GM12891 (cell line): ENCODE data around the gene TENM4.

Experiments used
- DNase-seq: peaks from one replicate; pipeline ENCODE4 v3.0.0; 2011; ENCODE audit warnings: low spot score; ENCODE audit not compliant: insufficient read length
- FAIRE-seq: peaks from 2 replicates; lab custom pipeline; 2011; peaks lifted over from hg19 to GRCh38; lab: Jason Lieb, UNC
- PAX5 ChIP-seq: IDR thresholded peaks from 2 replicates; pipeline ENCODE4 v1.6.1; 2011; ENCODE audit warnings: low read length, moderate library complexity, mild to moderate bottlenecking; ENCODE audit not compliant: insufficient read depth, severe bottlenecking
- POLR2A ChIP-seq: IDR thresholded peaks from 2 replicates; pipeline ENCODE4 v1.6.1; 2011; ENCODE audit warnings: low read depth, low read length, control low read depth
- POLR2AphosphoS5 ChIP-seq: IDR thresholded peaks from 2 replicates; pipeline ENCODE4 v1.6.1; 2011; ENCODE audit warnings: low read depth, low read length, control low read depth
- POU2F2 ChIP-seq: IDR thresholded peaks from 2 replicates; pipeline ENCODE4 v1.6.1; 2011; ENCODE audit warnings: low read depth, mild to moderate bottlenecking, control low read depth, low read length, moderate library complexity
- SPI1 ChIP-seq: IDR thresholded peaks from 2 replicates; pipeline ENCODE4 v1.6.1; 2011; ENCODE audit warnings: low read depth, low read length, control low read depth
- TAF1 ChIP-seq: IDR thresholded peaks from 2 replicates; pipeline ENCODE4 v1.6.1; 2011; ENCODE audit warnings: low read depth, low read length, control low read depth

Gene TENM4

DNA sequence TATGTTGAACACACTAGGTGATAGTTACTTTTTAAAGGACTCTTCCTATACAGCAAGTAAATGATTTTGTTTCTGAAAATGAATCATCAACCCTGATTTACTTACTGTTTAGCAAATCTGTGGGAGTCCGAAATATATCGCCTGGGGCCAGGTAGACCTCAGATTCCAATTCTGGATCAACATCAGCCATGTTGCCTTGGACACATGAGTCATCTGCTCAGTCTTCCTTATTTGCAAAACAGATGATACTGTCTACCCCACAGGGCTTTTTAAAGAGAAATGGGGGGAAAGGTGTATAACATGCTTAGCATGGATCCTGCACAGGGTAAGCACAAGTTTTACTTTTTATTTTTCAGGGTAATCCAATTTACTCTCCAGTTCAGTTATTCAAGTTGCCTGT, 324.2 kb downstream of the TENM4 start:
- FAIRE-seq = no peak
- no peak for TF ChIP-seq TAF1
- TF ChIP-seq SPI1 = no peak
- TF ChIP-seq PAX5 = no peak
- DNase-seq = no peak

DNA sequence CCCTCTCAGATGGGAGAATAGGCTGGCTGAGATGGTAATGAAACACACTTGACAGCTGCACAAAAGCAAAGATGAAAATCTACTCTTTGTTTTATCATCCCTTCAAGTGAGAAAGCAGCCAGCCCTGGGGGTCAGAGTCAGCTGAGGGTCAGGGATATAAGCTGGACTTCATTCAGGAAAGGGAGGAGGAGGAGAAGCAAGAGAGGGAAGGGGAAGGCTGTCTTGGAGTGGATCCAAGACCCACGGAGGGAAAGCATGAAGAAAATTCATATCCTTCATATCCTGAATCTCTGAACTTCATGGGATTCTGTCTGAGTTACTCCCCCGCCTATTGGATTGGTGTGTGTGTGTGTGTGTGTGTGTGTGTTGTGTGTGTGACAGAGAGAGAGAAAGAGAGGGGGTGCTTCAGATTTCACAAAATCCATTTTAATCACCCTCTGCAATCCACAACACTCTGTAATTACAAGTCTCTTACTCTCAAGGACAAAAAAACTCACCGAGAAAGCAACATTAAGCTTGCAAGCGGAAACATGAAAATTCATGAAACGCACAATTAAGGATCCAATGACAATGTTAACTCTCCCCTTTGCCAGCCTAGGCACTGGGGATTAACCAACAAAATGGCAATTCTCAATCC, 327.7 kb downstream of the TENM4 start:
- DNase-seq = no peak
- TF ChIP-seq SPI1 (no peak), POLR2AphosphoS5 (no peak), TAF1 (no peak), POLR2A (no peak), PAX5 (no peak), POU2F2 (no peak)
- FAIRE-seq = no peak

DNA sequence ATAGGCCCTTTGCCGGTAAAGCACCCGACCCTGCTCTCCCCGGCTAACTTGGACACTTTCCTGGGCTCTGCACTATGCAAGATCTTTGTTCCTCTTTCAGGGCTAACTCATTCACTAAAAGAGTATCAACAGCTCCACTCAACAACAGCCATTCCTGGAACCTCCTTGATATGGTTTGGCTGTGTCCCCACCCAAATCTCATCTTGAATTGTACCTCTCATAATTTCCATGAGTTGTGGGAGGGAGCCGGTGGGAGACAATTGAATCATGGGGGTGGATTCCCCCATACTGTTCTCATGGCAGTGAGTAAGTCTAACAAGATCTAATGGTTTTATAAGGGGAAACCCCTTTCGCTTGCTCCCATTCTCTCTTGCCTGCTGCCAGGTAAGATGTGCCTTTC, 330.0 kb downstream of the TENM4 start:
- no peak for DNase-seq
- no peak for TF ChIP-seq PAX5
- no peak for TF ChIP-seq TAF1
- no peak for TF ChIP-seq POLR2AphosphoS5
- no peak for TF ChIP-seq POU2F2
- TF ChIP-seq POLR2A = no peak
- no peak for TF ChIP-seq SPI1
- no peak for FAIRE-seq

DNA sequence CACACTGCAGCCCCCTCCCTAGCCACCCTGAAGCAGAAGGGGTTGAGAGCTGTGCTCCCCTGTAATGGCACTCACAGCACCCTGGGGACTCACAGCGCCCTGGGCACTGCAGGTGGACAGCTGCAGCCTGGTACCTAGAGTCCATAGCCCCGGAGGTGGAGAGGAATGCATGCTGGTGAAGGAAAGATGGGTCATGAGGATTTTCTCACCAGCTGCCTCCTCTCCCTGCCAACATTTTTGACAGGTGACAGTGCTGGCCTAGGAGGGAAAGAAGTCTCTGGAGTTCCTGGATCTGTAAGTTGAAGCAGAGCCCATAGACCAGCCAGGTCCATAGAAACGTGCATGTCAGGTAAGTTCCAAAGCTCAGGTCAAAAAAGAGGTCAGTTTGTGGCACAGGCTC, 330.5 kb downstream of the TENM4 start:
- no peak for DNase-seq
- no peak for TF ChIP-seq PAX5
- no peak for FAIRE-seq

DNA sequence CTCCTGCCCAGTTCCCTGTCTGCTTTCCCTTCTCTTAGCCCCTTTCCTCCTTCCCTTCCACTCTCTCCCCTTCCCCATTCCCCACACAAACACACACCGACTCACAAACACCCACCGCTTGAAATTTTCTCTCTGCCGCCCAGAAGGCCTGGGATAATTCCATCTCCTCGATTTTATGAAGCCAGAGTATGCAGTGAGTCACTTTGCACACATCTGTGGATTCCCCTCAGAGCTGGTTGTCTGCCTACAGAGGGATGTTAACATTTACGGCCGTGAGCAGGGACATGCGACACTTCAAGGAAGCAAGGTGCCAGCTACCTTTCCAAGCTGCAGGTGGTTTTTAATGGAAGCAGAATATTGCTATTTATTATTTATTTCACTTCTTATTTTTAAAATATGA, 332.0 kb downstream of the TENM4 start:
- DNase-seq = no peak
- FAIRE-seq = no peak
- no peak for TF ChIP-seq POU2F2
- TF ChIP-seq TAF1 = no peak
- TF ChIP-seq POLR2AphosphoS5 = no peak
- no peak for TF ChIP-seq POLR2A
- TF ChIP-seq SPI1 = no peak
- TF ChIP-seq PAX5 = no peak

DNA sequence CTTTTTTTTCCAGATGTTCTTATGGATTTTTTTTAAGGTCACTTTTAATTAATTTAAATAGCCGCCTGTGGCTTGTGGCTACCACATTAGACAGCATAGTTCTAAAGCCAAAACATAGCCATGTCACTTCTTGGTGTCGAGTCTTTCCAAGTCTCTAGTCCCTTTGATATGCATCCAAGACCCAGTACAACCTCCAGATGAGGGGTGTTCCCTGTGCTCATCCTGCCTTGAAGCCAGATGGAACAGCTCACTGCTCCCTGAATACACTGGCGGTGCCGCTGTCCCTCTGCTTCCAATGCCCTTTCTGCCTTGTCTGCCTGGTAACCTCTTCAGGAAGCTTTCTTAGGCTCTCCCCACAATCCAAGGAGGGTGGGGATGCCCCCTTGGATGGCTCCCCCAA, 338.0 kb downstream of the TENM4 start:
- FAIRE-seq = no peak
- DNase-seq = no peak
- no peak for TF ChIP-seq TAF1
- TF ChIP-seq POU2F2 = no peak
- no peak for TF ChIP-seq POLR2AphosphoS5
- TF ChIP-seq POLR2A = no peak
- no peak for TF ChIP-seq PAX5
- TF ChIP-seq SPI1 = no peak

DNA sequence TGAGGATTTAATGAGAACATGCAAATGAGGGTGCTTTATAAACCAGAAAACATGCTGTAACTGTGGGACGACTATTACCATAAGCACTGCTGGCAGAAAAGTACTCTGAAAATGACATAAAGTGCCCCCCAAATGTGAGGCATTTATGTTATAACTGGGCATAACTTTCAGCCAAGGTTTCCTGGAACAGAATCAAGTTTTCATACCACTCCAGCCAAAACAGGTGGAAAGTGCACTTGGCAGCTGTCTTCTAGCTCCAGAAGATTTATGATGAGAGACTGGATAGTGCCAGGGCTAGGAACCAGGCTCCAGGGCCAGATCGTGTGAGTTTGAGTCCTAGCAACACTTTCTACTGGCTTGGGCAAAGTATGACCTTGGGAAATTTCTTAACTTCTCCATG, 339.2 kb downstream of the TENM4 start:
- no peak for DNase-seq
- no peak for FAIRE-seq
- TF ChIP-seq SPI1 (no peak), TAF1 (no peak), POLR2A (no peak), POU2F2 (no peak), POLR2AphosphoS5 (no peak), PAX5 (no peak)

DNA sequence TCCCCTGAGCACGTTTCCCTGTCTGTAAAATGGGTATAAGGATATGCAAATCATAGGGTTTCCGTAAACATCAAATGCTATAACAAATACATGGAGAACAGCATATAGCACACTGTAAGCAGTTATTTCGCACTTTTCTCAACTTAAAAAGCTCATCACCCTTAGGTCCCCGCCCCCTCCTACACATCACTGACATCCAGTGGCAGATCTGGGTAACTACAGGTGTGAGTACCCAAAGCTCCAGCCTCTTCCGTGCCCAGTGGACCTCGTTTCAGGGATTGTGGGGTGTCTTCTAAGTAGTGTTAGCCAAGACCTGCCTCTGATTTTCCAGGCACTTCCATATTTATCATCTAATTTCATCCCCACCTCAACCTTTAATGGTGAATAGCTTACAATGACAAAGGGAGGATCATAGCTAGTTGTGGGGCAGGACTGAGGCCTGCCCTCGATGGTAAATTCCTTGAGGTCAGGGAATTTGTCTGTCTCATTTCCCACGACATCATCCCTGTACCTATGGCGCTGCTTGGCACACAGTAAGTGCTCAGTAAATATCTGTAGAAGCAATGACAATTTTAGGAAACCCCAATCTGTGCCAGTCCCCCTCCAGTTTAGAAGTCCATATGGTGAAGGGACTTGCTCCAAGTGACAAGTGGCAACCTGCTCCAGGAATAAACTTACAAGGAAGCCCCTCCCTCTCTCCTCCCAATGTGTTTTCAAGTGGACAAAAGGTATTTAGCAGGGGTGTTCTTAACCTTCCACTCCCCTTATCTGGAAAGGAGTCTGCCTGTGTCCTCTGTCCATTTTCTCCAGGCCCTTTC, 340.5 kb downstream of the TENM4 start:
- peak; percentile 66 for DNase-seq
- TF ChIP-seq POLR2AphosphoS5 (no peak), POLR2A (no peak), TAF1 (no peak), SPI1 (no peak), PAX5 (no peak), POU2F2 (no peak)
- peak; percentile 76 for FAIRE-seq

DNA sequence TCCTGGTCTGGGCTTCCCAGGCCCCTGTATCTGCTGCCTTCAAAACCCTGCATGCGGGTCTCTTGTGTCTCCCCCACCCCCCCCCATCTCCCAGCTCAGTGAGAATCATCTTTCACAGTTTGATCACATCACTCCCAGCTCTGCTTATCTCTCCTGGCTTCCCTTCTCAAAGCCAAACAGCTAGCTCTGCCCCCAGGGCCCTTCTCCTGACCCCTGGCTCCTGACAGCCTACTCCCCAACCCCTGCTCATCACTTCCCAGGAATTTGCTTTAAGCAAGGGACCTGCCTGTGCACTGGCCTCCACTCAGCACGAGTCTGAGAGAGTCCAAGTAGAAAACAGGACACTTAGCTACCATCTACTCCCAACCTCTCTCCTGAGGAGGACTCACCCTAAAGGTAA, 342.7 kb downstream of the TENM4 start:
- DNase-seq (no peak), FAIRE-seq (no peak)
- TF ChIP-seq POLR2A (no peak), SPI1 (no peak), POLR2AphosphoS5 (no peak), TAF1 (no peak), POU2F2 (no peak), PAX5 (no peak)

DNA sequence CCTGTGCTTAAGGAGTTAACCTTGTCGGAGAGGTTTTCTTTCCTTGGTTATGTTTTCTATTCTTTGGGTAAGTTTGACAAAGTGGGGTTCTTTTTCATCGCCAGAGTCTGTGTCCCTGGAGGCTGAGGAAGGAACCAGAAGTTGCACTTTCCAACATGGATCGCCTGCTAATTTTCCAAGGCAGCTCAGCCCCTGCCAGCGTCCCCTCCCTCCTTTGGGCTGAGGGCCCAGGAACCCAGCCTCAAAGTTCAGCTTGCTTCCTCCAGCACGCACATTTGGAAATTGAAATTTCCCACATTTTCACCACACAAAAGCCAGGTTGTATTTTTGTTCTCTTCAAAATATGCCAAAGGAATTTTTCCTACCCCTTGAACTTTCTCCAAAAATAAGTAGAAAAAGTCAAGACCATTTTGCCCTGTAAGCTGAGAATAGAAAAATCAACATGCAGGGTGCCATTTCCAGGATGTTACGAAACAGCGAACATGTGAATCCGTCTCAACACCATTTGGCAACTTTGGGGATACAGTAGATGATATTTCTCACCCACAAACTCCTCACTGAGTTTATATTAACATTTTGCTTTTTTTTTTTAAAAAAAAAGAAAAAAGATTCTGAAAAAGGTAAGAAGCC, 343.5 kb downstream of the TENM4 start:
- no peak for DNase-seq
- no peak for TF ChIP-seq POU2F2
- no peak for TF ChIP-seq SPI1
- no peak for TF ChIP-seq POLR2AphosphoS5
- no peak for TF ChIP-seq POLR2A
- TF ChIP-seq PAX5 = no peak
- TF ChIP-seq TAF1 = no peak

More for the DNA sequence above, 343.5 kb downstream of the TENM4 start:
- no peak for FAIRE-seq
